SK-N-MC (cell line): ENCODE results near the gene SERPINB10.

Experiments used
- DNase-seq: peaks from one replicate; pipeline ENCODE4 v3.0.0-alpha.2; 2011; ENCODE audit warnings: low read depth, low spot score
- H3K27ac ChIP-seq: fragments of 200-600 bp; sonication (generic); 2 replicates; pipeline ENCODE4 v1.5.1; 2016; ENCODE audit warnings: mixed run types
- H3K36me3 ChIP-seq: fragments of 200-600 bp; sonication (generic); 2 replicates; pipeline ENCODE4 v1.6.1; 2017; ENCODE audit warnings: antibody characterized with exemption, low read length, mixed read lengths; ENCODE audit not compliant: insufficient read depth
- H3K4me3 ChIP-seq: fragments of 200-600 bp; sonication (generic); 2 replicates; pipeline ENCODE4 v1.5.1; 2016
- H3K9ac ChIP-seq: fragments of 200-600 bp; sonication (generic); 2 replicates; pipeline ENCODE4 v1.8.0; 2017; ENCODE audit warnings: mixed run types, mixed read lengths; ENCODE audit not compliant: insufficient read length
- H3K9me3 ChIP-seq: fragments of 200-600 bp; sonication (generic); 2 replicates; pipeline ENCODE4 v1.6.1; 2017; ENCODE audit warnings: low read depth, mild to moderate bottlenecking, antibody characterized with exemption, low read length, moderate library complexity, mixed read lengths
- EZH2 ChIP-seq: fragments of 200-600 bp; sonication (generic); IDR thresholded peaks from one replicate; pipeline ENCODE4 v1.6.1; 2017; ENCODE audit warnings: antibody characterized with exemption
- FOXP2 ChIP-seq: optimal IDR thresholded peaks from 2 replicates; pipeline ENCODE3; 2011; ENCODE audit warnings: mild to moderate bottlenecking, moderate library complexity; ENCODE audit not compliant: insufficient read depth; ENCODE audit errors: extremely low read length, control extremely low read depth
- POLR2AphosphoS5 ChIP-seq: IDR thresholded peaks from 2 replicates; pipeline ENCODE4 v1.6.1; 2012; ENCODE audit warnings: mild to moderate bottlenecking, low read depth, low read length, borderline replicate concordance

SERPINB10 gene, protein sequence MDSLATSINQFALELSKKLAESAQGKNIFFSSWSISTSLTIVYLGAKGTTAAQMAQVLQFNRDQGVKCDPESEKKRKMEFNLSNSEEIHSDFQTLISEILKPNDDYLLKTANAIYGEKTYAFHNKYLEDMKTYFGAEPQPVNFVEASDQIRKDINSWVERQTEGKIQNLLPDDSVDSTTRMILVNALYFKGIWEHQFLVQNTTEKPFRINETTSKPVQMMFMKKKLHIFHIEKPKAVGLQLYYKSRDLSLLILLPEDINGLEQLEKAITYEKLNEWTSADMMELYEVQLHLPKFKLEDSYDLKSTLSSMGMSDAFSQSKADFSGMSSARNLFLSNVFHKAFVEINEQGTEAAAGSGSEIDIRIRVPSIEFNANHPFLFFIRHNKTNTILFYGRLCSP

DNA sequence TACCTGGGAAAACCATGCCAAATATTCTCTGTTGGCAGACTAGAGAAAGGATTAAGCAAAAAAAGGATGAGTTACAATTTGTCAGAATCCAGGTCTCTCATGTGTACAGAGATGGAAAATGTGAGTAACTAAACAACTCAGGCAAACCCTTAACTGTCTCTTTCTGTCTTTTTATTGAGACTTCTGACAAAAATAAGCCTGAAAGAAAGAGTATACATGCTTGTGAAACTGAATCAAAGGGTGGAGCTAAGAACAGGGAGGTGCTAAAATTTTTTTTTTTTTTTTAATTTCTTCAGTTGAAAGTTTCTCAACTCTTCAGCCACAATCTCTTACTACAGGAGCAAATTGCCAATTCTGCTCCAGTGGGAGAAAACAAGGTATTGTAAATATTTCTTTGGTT is at the start of gene SERPINB10:
Gene SERPINB10, plus strand, starts transcription at position 295 of the 400 bp plus-strand sequence. CDS start 7,553 bp downstream, outside the sequence.
- Histone ChIP-seq H3K36me3 (no peaks in the 10 kb centered on the region), H3K27ac (no peak within 1 kb of the TSS), H3K4me3 (no peak within 1 kb of the TSS), H3K9me3 (no peaks in the 10 kb centered on the region), H3K9ac (no peak within 1 kb of the TSS)
- no peak for DNase-seq
- TF ChIP-seq POLR2AphosphoS5 (no peak), FOXP2 (no peak), EZH2 (no peak)

DNA sequence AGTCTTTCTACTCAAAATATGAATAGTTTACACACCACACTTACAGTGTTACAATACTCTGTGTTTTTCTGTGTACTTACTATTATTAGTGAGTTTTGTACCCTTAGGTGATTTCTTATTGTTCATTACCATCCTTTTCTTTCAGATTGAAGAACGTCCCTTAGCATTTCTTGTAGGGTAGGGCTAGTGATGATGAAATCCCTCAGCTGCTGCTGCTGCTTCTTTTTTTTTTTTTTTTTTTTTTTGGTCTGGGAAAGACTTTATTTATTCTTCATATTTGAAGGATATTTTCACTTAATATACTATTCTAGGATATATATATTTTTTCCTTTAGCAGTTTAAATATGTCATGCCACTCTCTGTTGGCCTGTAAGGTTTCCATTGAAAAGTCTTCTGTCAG is 49.3 kb upstream of the SERPINB10 start:
- H3K9me3 ChIP-seq, result no peaks in the 10 kb centered on the region
- no peak overlapping the region for H3K4me3 ChIP-seq
- TF ChIP-seq FOXP2, result no peak
- H3K27ac ChIP-seq, result no peak overlapping the region
- no peak overlapping the region for H3K9ac ChIP-seq
- H3K36me3 ChIP-seq, result no peaks in the 10 kb centered on the region
- DNase-seq, result no peak

DNA sequence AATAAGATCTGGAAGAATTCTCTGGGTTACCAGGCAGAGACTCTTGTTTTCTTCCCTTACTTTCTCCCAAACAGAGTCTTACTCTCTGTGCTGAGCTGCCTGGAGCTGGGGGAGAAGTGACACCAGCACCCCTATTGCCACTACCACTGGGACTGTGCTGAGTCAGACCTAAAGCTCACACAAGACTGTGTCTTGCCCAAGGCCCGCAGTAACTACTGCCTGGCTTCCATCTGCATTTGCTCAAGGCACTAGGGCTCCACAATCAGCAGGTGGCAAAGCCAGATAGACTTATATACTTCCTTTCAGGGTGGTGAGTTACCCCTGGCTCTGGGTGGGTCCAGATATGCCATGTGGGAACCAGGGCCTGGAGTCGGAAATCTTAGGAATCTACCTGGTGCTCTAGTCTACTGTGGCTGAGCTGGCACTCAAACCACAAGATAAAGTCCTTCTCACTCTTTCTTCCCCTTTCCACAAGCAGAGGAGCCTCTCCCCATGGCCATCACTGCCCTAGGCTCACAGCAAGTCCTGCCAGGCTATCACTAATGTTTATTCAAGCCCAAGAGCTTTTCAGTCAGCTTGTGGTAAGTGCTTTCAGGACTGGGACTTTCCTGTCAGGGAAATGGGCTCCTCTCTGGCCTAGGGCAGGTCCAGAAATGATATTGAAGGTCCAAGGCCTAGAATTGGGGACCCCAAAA is 47.8 kb upstream of the SERPINB10 start:
- Histone ChIP-seq H3K4me3 (no peak overlapping the region), H3K36me3 (no peaks in the 10 kb centered on the region), H3K27ac (no peak overlapping the region), H3K9me3 (no peaks in the 10 kb centered on the region), H3K9ac (no peak overlapping the region)
- DNase-seq, result no peak
- TF ChIP-seq POLR2AphosphoS5 (no peak), FOXP2 (no peak), EZH2 (no peak)

DNA sequence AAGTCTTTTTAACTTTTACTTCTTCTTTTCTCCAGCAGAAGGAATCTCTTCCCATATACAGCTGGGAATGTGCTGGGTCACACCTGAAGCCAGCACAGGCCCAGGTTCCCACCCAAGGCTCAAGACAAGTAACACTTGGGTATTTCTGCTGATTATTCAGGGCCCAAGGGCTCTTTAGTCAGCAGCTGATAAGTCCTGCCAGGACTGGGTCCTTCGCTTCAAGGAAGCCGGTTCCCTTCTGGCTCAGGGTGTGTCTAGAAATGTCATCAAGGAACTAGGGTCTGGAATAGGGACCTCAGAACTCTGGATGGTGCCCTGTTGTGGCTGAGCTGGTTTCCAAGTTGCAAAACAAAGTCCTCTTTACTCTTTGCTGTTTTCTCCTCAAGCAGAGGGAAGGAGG is 47.2 kb upstream of the SERPINB10 start:
- Histone ChIP-seq H3K36me3 (no peaks in the 10 kb centered on the region), H3K9me3 (no peaks in the 10 kb centered on the region)
- no peak for DNase-seq

DNA sequence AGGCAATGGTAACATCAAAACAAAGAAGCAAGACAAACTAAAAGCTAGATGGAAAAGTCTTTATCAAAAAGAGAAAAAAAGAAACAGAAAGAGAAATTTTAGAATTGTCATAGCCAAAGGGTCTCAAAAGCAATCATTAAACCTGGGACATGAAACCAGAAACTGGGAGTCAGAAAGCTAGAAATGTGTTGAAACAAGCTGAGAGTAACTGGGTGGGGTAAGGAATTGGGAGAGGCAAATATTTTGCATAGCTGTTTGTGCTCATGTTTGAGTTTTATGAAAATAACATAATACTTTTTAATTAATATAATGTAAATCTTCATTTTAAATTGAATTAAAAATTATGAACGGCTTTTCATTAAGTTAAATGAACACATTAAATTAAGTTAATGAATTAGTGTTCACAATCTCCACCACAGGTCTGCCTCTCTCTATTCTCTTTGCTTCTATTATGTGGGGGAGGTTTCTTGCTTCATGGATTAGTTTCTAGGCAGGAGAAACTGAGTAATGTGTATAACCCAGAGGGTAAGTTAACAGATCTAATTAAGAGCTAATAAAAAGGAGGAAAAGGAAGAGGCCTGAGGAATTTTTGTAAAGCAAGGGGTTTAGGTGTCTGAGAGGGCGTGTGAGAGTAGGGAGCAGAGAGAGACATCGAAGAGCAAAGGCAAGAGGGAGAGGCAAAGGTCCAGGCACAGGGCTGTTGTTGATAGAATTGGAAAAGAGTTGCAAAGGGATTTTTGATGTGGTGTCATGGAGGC is 40.2 kb upstream of the SERPINB10 start:
- no peak for DNase-seq
- no peak for TF ChIP-seq EZH2
- TF ChIP-seq FOXP2, result no peak
- no peak for TF ChIP-seq POLR2AphosphoS5
- Histone ChIP-seq H3K27ac (no peak overlapping the region), H3K9ac (no peak overlapping the region), H3K4me3 (no peak overlapping the region), H3K9me3 (no peaks in the 10 kb centered on the region), H3K36me3 (no peaks in the 10 kb centered on the region)

More for the DNA sequence above, 47.2 kb upstream of the SERPINB10 start:
- H3K27ac ChIP-seq, result no peak overlapping the region
- no peak overlapping the region for H3K9ac ChIP-seq
- TF ChIP-seq EZH2 (no peak), POLR2AphosphoS5 (no peak), FOXP2 (no peak)
- no peak overlapping the region for H3K4me3 ChIP-seq

DNA sequence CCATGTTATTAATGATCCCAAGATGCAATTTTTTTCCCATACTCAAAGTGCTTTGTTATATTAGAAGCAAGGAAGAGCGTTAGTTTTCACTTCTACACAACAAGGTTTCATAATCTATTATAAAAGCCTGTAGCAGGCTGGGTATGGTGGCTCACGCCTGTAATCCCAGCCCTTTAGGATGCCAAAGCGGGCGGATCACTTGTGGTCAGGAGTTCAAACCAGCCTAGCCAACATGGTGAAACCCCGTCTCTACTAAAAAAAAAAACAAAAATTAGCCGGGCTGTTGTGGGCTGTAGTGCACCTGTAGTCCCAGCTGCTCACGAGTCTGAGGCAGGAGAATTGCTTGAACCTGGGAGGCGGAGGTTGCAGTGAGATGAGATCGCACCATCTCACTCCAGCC is 39.2 kb upstream of the SERPINB10 start:
- Histone ChIP-seq H3K36me3 (no peaks in the 10 kb centered on the region), H3K9ac (no peak overlapping the region), H3K4me3 (no peak overlapping the region), H3K9me3 (no peaks in the 10 kb centered on the region), H3K27ac (no peak overlapping the region)
- TF ChIP-seq FOXP2 (no peak), POLR2AphosphoS5 (no peak), EZH2 (no peak)
- no peak for DNase-seq

DNA sequence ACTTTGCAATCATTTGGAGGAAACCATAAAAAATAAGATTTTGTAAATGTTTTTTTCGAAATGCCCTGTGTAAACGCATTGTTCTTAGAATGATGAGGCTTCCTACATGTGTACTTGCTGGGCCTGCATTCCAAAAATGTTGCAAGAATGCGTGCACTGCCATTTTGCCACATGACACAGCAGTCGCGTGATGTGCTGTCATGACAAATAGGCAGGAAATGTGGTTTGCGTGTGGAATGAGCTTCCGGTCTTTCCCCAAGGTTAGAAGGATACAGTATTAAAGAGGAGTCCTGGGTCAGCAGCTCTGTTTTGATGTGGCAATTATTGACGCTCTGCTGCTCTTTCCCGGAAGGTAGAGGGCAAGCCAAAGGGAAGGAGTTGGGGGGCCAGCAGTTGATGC is 38.4 kb upstream of the SERPINB10 start:
- no peak for DNase-seq
- H3K27ac ChIP-seq, result no peak overlapping the region
- H3K4me3 ChIP-seq, result no peak overlapping the region

DNA sequence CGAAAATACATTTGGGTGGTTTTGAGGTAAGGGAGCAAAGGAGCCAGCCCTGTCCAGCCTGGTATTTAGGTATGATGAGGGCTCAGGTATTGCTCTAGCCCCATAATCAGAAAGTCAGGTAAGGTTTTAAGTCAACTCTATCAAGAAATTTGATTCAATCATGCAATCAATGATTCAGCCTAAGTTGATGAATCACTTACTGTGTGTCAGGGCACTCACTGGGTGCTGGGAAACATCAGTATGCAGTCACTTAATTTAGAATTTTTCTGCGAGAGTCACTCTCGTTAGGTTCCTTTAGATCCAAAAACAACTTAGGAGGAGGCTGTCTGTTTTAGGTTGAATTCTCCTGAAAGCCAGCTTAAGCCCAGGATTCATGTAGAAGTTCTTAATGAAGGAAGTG is 37.9 kb upstream of the SERPINB10 start:
- Histone ChIP-seq H3K36me3 (no peaks in the 10 kb centered on the region), H3K9me3 (no peaks in the 10 kb centered on the region), H3K27ac (no peak overlapping the region), H3K9ac (no peak overlapping the region), H3K4me3 (no peak overlapping the region)
- no peak for TF ChIP-seq EZH2
- DNase-seq, result no peak

More for the DNA sequence above, 38.4 kb upstream of the SERPINB10 start:
- Histone ChIP-seq H3K36me3 (no peaks in the 10 kb centered on the region), H3K9ac (no peak overlapping the region), H3K9me3 (no peaks in the 10 kb centered on the region)
- TF ChIP-seq EZH2, result no peak
- TF ChIP-seq POLR2AphosphoS5, result no peak
- no peak for TF ChIP-seq FOXP2
